GM06990 (cell line): ENCODE results near the gene HK3.

Experiments used
- DNase-seq: peaks from one replicate; pipeline ENCODE4 v3.0.0-alpha.2; 2011; ENCODE audit not compliant: insufficient read length; ENCODE audit errors: extremely low read depth
- H3K27me3 ChIP-seq: replicated peaks from 2 replicates; pipeline ENCODE4 v1.6.0; 2011; ENCODE audit warnings: low read length; ENCODE audit not compliant: control insufficient read depth, insufficient read depth
- H3K36me3 ChIP-seq: 2 replicates; pipeline ENCODE4 v1.5.1; 2011; ENCODE audit warnings: low read length; ENCODE audit not compliant: control insufficient read depth, insufficient read depth
- H3K4me3 ChIP-seq: replicated peaks from 2 replicates; pipeline ENCODE4 v1.5.1; 2011; ENCODE audit warnings: low read depth, mild to moderate bottlenecking, control low read depth, low read length
- TF ChIP-seq, protein P1 (sequence below): IDR thresholded peaks from 2 replicates; pipeline ENCODE4 v1.5.1; 2011; ENCODE audit warnings: low read length, control low read depth, mild to moderate bottlenecking, inconsistent platforms; ENCODE audit not compliant: insufficient read depth, poor library complexity, severe bottlenecking

Gene HK3

DNA sequence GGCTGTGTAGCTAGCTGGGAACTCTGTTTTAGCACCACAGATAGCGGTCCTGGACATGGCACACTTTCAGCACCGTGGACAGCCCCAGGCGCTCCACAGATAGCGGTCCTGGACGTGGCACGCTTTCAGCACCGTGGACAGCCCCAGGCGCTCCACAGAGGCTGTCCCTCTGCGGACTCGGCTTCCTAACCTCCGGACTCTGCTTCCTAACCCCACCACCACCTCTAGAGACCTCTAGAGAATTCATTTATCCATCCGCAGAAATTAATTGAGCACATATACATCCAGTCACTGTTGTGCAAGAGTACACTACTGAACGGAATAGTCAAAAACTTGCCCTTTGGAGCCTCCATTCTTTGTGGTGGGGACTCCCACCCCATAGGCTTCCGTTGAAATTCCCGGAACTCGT lies 61.4 kb downstream of the HK3 start:
- Histone ChIP-seq H3K27me3 (peaks cover 2% of the 10 kb centered on the region), H3K36me3 (no peaks in the 10 kb centered on the region), H3K4me3 (no peak overlapping the region)
- DNase-seq = no peak
- TF ChIP-seq, protein P1, sequence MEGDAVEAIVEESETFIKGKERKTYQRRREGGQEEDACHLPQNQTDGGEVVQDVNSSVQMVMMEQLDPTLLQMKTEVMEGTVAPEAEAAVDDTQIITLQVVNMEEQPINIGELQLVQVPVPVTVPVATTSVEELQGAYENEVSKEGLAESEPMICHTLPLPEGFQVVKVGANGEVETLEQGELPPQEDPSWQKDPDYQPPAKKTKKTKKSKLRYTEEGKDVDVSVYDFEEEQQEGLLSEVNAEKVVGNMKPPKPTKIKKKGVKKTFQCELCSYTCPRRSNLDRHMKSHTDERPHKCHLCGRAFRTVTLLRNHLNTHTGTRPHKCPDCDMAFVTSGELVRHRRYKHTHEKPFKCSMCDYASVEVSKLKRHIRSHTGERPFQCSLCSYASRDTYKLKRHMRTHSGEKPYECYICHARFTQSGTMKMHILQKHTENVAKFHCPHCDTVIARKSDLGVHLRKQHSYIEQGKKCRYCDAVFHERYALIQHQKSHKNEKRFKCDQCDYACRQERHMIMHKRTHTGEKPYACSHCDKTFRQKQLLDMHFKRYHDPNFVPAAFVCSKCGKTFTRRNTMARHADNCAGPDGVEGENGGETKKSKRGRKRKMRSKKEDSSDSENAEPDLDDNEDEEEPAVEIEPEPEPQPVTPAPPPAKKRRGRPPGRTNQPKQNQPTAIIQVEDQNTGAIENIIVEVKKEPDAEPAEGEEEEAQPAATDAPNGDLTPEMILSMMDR = no peak

DNA sequence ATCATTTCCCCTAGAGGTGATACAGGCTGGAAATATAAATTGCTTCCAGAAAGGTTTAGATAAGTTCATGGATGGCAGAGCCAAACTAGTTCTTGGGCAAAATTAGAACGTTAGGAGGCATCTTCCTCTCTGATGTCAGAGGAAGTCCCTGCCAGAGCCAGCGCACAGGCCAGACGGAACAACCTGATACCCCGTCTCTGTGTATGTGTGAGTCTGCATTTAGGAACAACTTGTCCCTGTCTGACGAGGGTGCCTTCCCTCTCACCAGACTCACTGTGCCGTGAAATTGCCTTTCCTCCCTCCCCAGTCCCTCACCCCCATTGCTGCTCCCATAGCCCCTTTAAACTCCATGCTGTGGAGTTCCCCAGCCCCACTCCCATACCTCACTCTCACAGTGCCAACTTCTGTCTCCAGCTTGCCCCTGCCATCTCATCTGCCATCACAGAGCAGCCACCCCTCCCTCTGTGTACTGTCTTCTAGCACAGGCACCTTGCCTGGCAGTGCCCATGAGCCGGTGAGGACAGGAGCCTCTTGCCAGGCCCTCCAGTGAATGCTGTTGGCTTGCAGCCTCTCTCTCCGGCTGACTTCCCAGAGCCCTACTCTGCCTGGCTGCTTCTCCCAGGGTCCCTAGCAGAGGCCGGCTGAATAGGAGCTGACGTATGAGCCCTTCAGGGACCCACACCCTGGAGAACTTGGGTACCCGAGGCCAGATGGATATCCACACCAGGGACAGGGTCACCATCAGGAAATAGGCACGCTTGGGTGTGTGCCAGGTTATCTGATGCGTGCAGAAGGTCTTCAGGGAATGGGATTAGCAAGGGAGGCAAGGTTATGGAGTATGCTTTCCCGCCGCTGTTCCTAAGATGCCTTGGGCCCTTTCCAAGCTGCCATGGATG lies 62.1 kb downstream of the HK3 start:
- TF ChIP-seq, protein P1 = no peak
- Histone ChIP-seq H3K27me3 (peaks cover 2% of the 10 kb centered on the region), H3K4me3 (no peak overlapping the region), H3K36me3 (no peaks in the 10 kb centered on the region)
- DNase-seq = no peak

DNA sequence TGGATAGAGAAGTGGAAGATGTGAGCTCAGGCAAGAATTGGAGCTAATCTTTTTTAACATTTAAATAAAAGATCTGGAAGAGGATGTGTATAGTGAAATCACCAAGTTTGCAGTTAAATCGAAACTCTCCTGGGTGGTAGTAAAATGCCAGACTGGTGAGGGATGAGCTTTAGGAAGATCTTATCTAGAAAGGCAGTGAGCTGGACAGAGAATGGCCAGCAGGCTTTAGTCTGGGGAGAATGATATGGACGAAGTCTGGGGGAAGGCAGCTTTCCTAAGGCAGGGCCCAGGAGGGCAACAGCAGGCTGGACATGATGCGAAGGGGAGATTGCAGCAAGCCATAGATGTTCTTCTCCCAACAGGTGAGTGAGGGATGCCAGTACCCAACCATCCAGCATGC lies 63.2 kb downstream of the HK3 start:
- Histone ChIP-seq H3K4me3 (no peak overlapping the region), H3K27me3 (no peaks in the 10 kb centered on the region; the same call in none of the 2 replicates), H3K36me3 (no peaks in the 10 kb centered on the region)

DNA sequence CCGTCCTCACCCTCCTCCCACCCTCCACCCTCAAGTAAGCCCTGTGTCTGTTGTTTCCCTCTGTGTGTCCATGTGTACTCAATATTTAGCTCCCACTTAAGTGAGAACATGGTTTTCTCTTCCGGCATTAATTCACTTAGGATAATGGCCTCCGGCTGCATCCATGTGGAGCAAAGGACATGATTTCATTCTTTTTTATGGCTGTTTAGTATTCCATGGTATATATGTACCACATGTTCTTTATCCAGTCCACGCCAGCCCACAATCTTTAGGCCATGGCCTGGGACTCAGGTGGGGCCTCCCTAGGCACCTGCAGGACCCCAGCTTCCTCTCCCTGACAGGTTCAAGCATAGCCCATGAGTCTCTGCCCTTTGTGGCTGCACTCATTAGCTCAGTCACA lies 65.9 kb downstream of the HK3 start:
- TF ChIP-seq, protein P1 = no peak
- H3K4me3 ChIP-seq = no peak overlapping the region
- H3K36me3 ChIP-seq = no peaks in the 10 kb centered on the region
- no peak for DNase-seq
- no peaks in the 10 kb centered on the region; the same call in none of the 2 replicates for H3K27me3 ChIP-seq

More for the DNA sequence above, 63.2 kb downstream of the HK3 start:
- TF ChIP-seq, protein P1 = no peak
- DNase-seq = no peak

DNA sequence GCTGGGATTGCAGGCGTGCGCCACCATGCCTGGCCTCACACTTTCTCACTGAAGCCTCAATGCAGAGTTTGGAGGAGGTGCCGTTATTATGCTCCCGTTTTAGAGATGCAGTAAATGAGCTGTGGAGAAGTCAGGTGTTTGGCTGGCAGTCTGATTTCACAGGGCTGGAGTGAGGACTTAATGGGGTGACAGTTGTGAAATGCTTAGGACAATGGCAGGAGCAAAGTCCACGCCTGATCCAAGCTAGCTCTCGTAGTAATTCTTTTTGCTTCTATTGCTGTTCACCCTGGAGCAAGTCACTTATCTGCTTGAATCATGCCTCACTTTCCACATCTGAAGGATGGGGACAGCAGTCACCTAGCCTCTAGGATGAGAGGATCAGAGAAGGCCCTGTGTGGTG lies 67.0 kb downstream of the HK3 start:
- TF ChIP-seq, protein P1 = no peak

More for the DNA sequence above, 67.0 kb downstream of the HK3 start:
- H3K4me3 ChIP-seq = no peak overlapping the region
- H3K36me3 ChIP-seq = no peaks in the 10 kb centered on the region
- H3K27me3 ChIP-seq = no peaks in the 10 kb centered on the region; the same call in none of the 2 replicates
- DNase-seq = no peak
